ENCODE measurements around the gene NT5DC4. TPM values are rescaled to one million over a fixed set of nuclear protein-coding genes. Genes with fewer than 3 reads are reported as not detected.

The NT5DC4 gene
- total RNA-seq, 1 donor from 2014 or later: not detected

GRCh38 chr2:112787729-112788393 is 67.0 kb downstream of the NT5DC4 start:
- DNase-seq (ENCODE audit: low read depth) (no peak), FAIRE-seq (no peak)
- Histone ChIP-seq H3K4me2 (ENCODE audit: low read length) (no peak overlapping the region), H3K4me1 (ENCODE audit: insufficient read depth, low read length) (peaks cover 8% of the 10 kb centered on the region), H3K9me3 (ENCODE audit: insufficient read depth, low read depth, low read length) (no peaks in the 10 kb centered on the region), H2AFZ (ENCODE audit: low read depth, low read length) (no peak overlapping the region), H3K36me3 (ENCODE audit: insufficient read depth, low read length) (no peaks in the 10 kb centered on the region), H3K79me2 (ENCODE audit: insufficient read depth, low read length) (no peaks in the 10 kb centered on the region), H3K27me3 (ENCODE audit: insufficient read depth, low read length) (no peaks in the 10 kb centered on the region), H3K9ac (ENCODE audit: low read length) (no peak overlapping the region), H3K27ac (ENCODE audit: low read depth, low read length) (no peak overlapping the region), H4K20me1 (ENCODE audit: insufficient read depth, low read length) (no peaks in the 10 kb centered on the region), H3K4me3 (ENCODE audit: insufficient read depth, low read depth, low read length) (no peak overlapping the region)
- Mint-ChIP-seq H3K36me3 (ENCODE audit: low read depth, unreplicated experiment) (no peaks in the 10 kb centered on the region), H3K27me3 (ENCODE audit: low read depth, unreplicated experiment) (peaks cover 4% of the 10 kb centered on the region), H3K9me3 (ENCODE audit: unreplicated experiment) (peaks cover 3% of the 10 kb centered on the region), H3K4me1 (ENCODE audit: low read depth, unreplicated experiment) (peaks cover 3% of the 10 kb centered on the region), H3K4me3 (ENCODE audit: unreplicated experiment) (no peak overlapping the region), H3K27ac (ENCODE audit: unreplicated experiment) (no peak overlapping the region)
- TF ChIP-seq CTCF (IDR thresholded peaks at IDR 0.05; ENCODE audit: insufficient read depth, low read depth, low read length) (no peak), EZH2 (IDR thresholded peaks at IDR 0.05; ENCODE audit: insufficient read depth, low read length) (no peak)

GRCh38 chr2:112788653-112789052 is 67.8 kb downstream of the NT5DC4 start:
- peaks cover 4% of the 10 kb centered on the region for H3K27me3 Mint-ChIP-seq (ENCODE audit: low read depth, unreplicated experiment)
- Histone ChIP-seq H3K36me3 (ENCODE audit: insufficient read depth, low read length) (no peaks in the 10 kb centered on the region), H3K27me3 (ENCODE audit: insufficient read depth, low read length) (no peaks in the 10 kb centered on the region), H3K4me2 (ENCODE audit: low read length) (no peak overlapping the region), H3K9me3 (ENCODE audit: insufficient read depth, low read depth, low read length) (no peaks in the 10 kb centered on the region), H2AFZ (ENCODE audit: low read depth, low read length) (no peak overlapping the region), H3K4me3 (ENCODE audit: insufficient read depth, low read depth, low read length) (no peak overlapping the region), H3K79me2 (ENCODE audit: insufficient read depth, low read length) (no peaks in the 10 kb centered on the region), H4K20me1 (ENCODE audit: insufficient read depth, low read length) (no peaks in the 10 kb centered on the region), H3K27ac (ENCODE audit: low read depth, low read length) (no peak overlapping the region), H3K4me1 (ENCODE audit: insufficient read depth, low read length) (peaks cover 8% of the 10 kb centered on the region), H3K9ac (ENCODE audit: low read length) (no peak overlapping the region)
- no peak for DNase-seq (ENCODE audit: low read depth)
- no peaks in the 10 kb centered on the region for H3K36me3 Mint-ChIP-seq (ENCODE audit: low read depth, unreplicated experiment)
- H3K27ac Mint-ChIP-seq (ENCODE audit: unreplicated experiment): no peak overlapping the region
- no peak for FAIRE-seq
- H3K9me3 Mint-ChIP-seq (ENCODE audit: unreplicated experiment): peaks cover 10% of the 10 kb centered on the region
- no peak for TF ChIP-seq CTCF (IDR thresholded peaks at IDR 0.05; ENCODE audit: insufficient read depth, low read depth, low read length)
- no peak for TF ChIP-seq EZH2 (IDR thresholded peaks at IDR 0.05; ENCODE audit: insufficient read depth, low read length)
- H3K4me3 Mint-ChIP-seq (ENCODE audit: unreplicated experiment): no peak overlapping the region
- peaks cover 3% of the 10 kb centered on the region for H3K4me1 Mint-ChIP-seq (ENCODE audit: low read depth, unreplicated experiment)

Other genes starting within 250 kb of the NT5DC4 start
- 51.6 and 58.1 TPM in 2 replicates for gene TTL, start 238.9 kb upstream of the NT5DC4 start, total RNA-seq
- gene POLR1B, start 178.6 kb upstream of the NT5DC4 start, total RNA-seq: 21.0 and 26.8 TPM in 2 replicates
- 17.9 and 25.3 TPM in 2 replicates for gene CHCHD5, start 136.4 kb upstream of the NT5DC4 start, total RNA-seq
- gene SLC20A1, start 75.1 kb upstream of the NT5DC4 start, total RNA-seq: 96.7 and 122 TPM in 2 replicates
- 0.96 and 2.1 TPM in 2 replicates for gene CKAP2L, start 43.6 kb downstream of the NT5DC4 start, total RNA-seq
- 0.31 and 0.43 TPM in 2 replicates for gene IL1A, start 63.5 kb downstream of the NT5DC4 start, total RNA-seq
- gene IL1B, start 115.8 kb downstream of the NT5DC4 start, total RNA-seq: not detected in 2 replicates
- not detected in 2 replicates for gene IL37, start 190.1 kb downstream of the NT5DC4 start, total RNA-seq

All from astrocyte (in vitro differentiated cells and primary cell).